BJ (cell line): ENCODE results near the gene OR6N1. TPM values are rescaled to one million over a fixed set of nuclear protein-coding genes. Genes with fewer than 3 reads are reported as not detected.

Experiments
- CTCF ChIA-PET: fragments of 350-600 bp; formaldehyde crosslinking; extraction: SDS; loops from one replicate; lab custom pipeline; 2021; ENCODE audit warnings: antibody characterized with exemption, inconsistent platforms; lab: Yijun Ruan, JAX
- POLR2A ChIA-PET: fragments of 300-600 bp; sonication (Branson Sonifier 250); formaldehyde crosslinking; extraction: SDS; loops from one replicate; lab custom pipeline; 2021; ENCODE audit warnings: antibody characterized with exemption; lab: Charles Lee
- DNase-seq: peaks from one replicate; pipeline ENCODE4 v3.0.0-alpha.2; 2011; ENCODE audit warnings: low read depth
- H3K27me3 ChIP-seq: 2 replicates; pipeline ENCODE4 v1.6.0; 2011; ENCODE audit warnings: low read length; ENCODE audit not compliant: control insufficient read depth, insufficient read depth
- H3K36me3 ChIP-seq: 2 replicates; pipeline ENCODE4 v1.5.1; 2011; ENCODE audit warnings: low read length; ENCODE audit not compliant: control insufficient read depth, insufficient read depth
- H3K4me3 ChIP-seq: 2 replicates; pipeline ENCODE4 v1.5.1; 2011; ENCODE audit warnings: low read depth, mild to moderate bottlenecking, control low read depth, low read length
- CTCF ChIP-seq: IDR thresholded peaks from 2 replicates; pipeline ENCODE4 v1.5.1; 2011; ENCODE audit warnings: low read depth, mild to moderate bottlenecking, control low read depth, inconsistent platforms, low read length, moderate library complexity; ENCODE audit not compliant: insufficient read depth
- polyA plus RNA-seq: library from polyadenylated mRNA; depleted of rRNA; stranded (reverse); fragments of >200 nt; gene quantifications from 2 replicates; pipeline ENCODE4 v1.2.3, GENCODE V29; 2011

OR6N1 gene
- polyA plus RNA-seq, 1 experiment: not detected

GRCh38 chr1:158731707-158732106, 40.3 kb downstream of the OR6N1 start:
- Histone ChIP-seq H3K4me3 (no peak overlapping the region), H3K27me3 (no peaks in the 10 kb centered on the region), H3K36me3 (no peaks in the 10 kb centered on the region)
- ChIA-PET POLR2A (no interaction called here), CTCF (interaction anchor here (1.2 kb wide), 1 partner anchor 13 kb away, joined by 3 read pairs; no protein-coding TSS in a partner anchor)
- no peak for TF ChIP-seq CTCF
- DNase-seq: no peak

- Histone ChIP-seq H3K27me3 (no peaks in the 10 kb centered on the region), H3K36me3 (no peaks in the 10 kb centered on the region), H3K4me3 (no peak overlapping the region)
- DNase-seq: no peak
- CTCF ChIA-PET: interaction anchor here (0.6 kb wide), 1 partner anchor 267 kb away, joined by 3 read pairs; no protein-coding TSS in a partner anchor
- no peak for TF ChIP-seq CTCF
- POLR2A ChIA-PET: no interaction called here
Measured at GRCh38 chr1:158730453-158730852, 41.5 kb downstream of the OR6N1 start.

- TF ChIP-seq CTCF: no peak
- no peak overlapping the region for H3K4me3 ChIP-seq
- ChIA-PET CTCF (no interaction called here), POLR2A (no interaction called here)
- H3K36me3 ChIP-seq: no peaks in the 10 kb centered on the region
- DNase-seq: no peak
- no peaks in the 10 kb centered on the region for H3K27me3 ChIP-seq
Measured at GRCh38 chr1:158728510-158729225, 43.3 kb downstream of the OR6N1 start.

DNA sequence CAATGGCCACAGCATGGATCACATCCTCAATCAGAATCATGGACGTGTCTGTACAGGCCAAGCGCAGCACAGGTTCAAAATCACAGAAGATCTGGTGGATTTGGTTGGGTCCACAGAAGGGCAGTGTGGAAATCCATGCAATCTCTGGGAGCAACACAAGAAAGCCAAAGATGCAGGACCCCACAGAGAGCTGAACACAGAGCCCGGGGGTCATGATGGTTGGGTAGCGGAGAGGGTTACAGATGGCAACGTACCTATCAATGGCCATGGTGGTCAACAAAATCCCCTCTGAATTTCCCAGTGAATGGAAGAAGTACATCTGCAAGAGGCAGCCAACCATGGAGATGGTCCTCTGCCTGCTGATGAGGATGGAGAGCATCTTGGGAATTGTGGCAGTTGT, 47.6 kb downstream of the OR6N1 start:
- no peaks in the 10 kb centered on the region for H3K27me3 ChIP-seq
- no peak for DNase-seq
- H3K4me3 ChIP-seq: no peak overlapping the region
- POLR2A ChIA-PET: no interaction called here
- no peaks in the 10 kb centered on the region for H3K36me3 ChIP-seq
- CTCF ChIA-PET: no interaction called here
- TF ChIP-seq CTCF: no peak

- ChIA-PET POLR2A (no interaction called here), CTCF (no interaction called here)
- no peak for TF ChIP-seq CTCF
Measured at GRCh38 chr1:158720620-158721019, 51.4 kb downstream of the OR6N1 start, which contains the start of gene OR6K3. TSS of gene OR6K3 (minus strand) at chr1:158720720. CDS start at chr1:158718115, 2,605 bp downstream.

More at GRCh38 chr1:158720620-158721019, 51.4 kb downstream of the OR6N1 start, which contains the start of gene OR6K3:
- DNase-seq: no peak
- Histone ChIP-seq H3K4me3 (no peak within 1 kb of the TSS), H3K36me3 (no peaks in the 10 kb centered on the region), H3K27me3 (no peaks in the 10 kb centered on the region)
